HepG2 (cell line): ENCODE data around the gene EMC9. TPM values are rescaled to one million over a fixed set of nuclear protein-coding genes. Genes with fewer than 3 reads are reported as not detected.

Experiments
- CEBPB ChIP-seq: IDR thresholded peaks from 2 replicates; pipeline ENCODE4 v1.6.1; 2011; ENCODE audit warnings: low read depth, low read length, improper control_type of control experiment, borderline replicate concordance
- ELF1 ChIP-seq: sonication (generic); formaldehyde crosslinking; IDR thresholded peaks from 2 replicates; pipeline ENCODE4 v1.4.0; 2020; ENCODE audit warnings: missing genetic modification reagents
- ETV6 ChIP-seq: sonication (generic); formaldehyde crosslinking; conservative IDR thresholded peaks from 2 replicates; pipeline ENCODE4 v1.4.0; 2020; ENCODE audit warnings: missing genetic modification reagents
- HMGA1 ChIP-seq: sonication (generic); formaldehyde crosslinking; conservative IDR thresholded peaks from 2 replicates; pipeline ENCODE4 v1.4.0; 2020; ENCODE audit warnings: missing genetic modification reagents
- HNF4A ChIP-seq: sonication (generic); formaldehyde crosslinking; IDR thresholded peaks from 2 replicates; pipeline ENCODE4 v1.4.0; 2020; ENCODE audit warnings: missing genetic modification reagents
- IRX3 ChIP-seq: sonication (generic); formaldehyde crosslinking; IDR thresholded peaks from 2 replicates; pipeline ENCODE4 v1.8.1; 2023; ENCODE audit warnings: mild to moderate bottlenecking, low read depth, missing genetic modification reagents, borderline replicate concordance
- KDM5A ChIP-seq: fragments of 200-600 bp; sonication (generic); IDR thresholded peaks from 2 replicates; pipeline ENCODE4 v1.7.0; 2018; ENCODE audit warnings: antibody characterized with exemption, mild to moderate bottlenecking, low read length, borderline replicate concordance
- MED13 ChIP-seq: sonication (generic); formaldehyde crosslinking; IDR thresholded peaks from 2 replicates; pipeline ENCODE4 v1.5.0; 2020; ENCODE audit warnings: missing genetic modification reagents
- POLR2AphosphoS2 ChIP-seq: IDR thresholded peaks from 2 replicates; pipeline ENCODE4 v1.6.1; 2011; ENCODE audit warnings: low read depth, low read length, improper control_type of control experiment
- PRDM4 ChIP-seq: sonication (generic); formaldehyde crosslinking; IDR thresholded peaks from 2 replicates; pipeline ENCODE4 v1.9.0; 2021; ENCODE audit warnings: missing genetic modification reagents, borderline replicate concordance
- SAP130 ChIP-seq: IDR thresholded peaks from 2 replicates; pipeline ENCODE4 v1.6.1; 2016; ENCODE audit warnings: low read depth
- SP2 ChIP-seq: sonication (generic); formaldehyde crosslinking; IDR thresholded peaks from 2 replicates; pipeline ENCODE4 v1.5.1; 2020; ENCODE audit warnings: mild to moderate bottlenecking, missing genetic modification reagents
- TCF12 ChIP-seq, 2 experiments: fragments of 450-650 bp in 1 of 2; sonication (generic) in 1 of 2; formaldehyde crosslinking in 1 of 2; IDR thresholded peaks; 2 replicates each; pipeline versions ENCODE4 v1.6.1 to v1.8.0; 2017 to 2022; ENCODE audit warnings: antibody characterized with exemption in 1 of 2, mild to moderate bottlenecking in 1 of 2, missing genetic modification reagents in 1 of 2, moderate library complexity in 1 of 2
- TFE3 ChIP-seq: IDR thresholded peaks from 2 replicates; pipeline ENCODE4 v1.6.1; 2016
- TSC22D2 ChIP-seq: sonication (generic); formaldehyde crosslinking; IDR thresholded peaks from 2 replicates; pipeline ENCODE4 v1.5.1; 2020; ENCODE audit warnings: missing genetic modification reagents, mild to moderate bottlenecking, borderline replicate concordance
- U2AF2 ChIP-seq: fragments of 200-400 bp; formaldehyde crosslinking; IDR thresholded peaks from 2 replicates; pipeline ENCODE4 v1.6.1; 2017; ENCODE audit warnings: low read depth, mild to moderate bottlenecking, low read length
- ZBTB8A ChIP-seq: sonication (generic); formaldehyde crosslinking; IDR thresholded peaks from 2 replicates; pipeline ENCODE4 v1.4.0; 2020; ENCODE audit warnings: mild to moderate bottlenecking, low read depth, missing genetic modification reagents, borderline replicate concordance
- ZNF235 ChIP-seq: sonication (generic); formaldehyde crosslinking; IDR thresholded peaks from 2 replicates; pipeline ENCODE4 v1.8.1; 2023; ENCODE audit warnings: mild to moderate bottlenecking, missing genetic modification reagents, borderline replicate concordance
- ZNF34 ChIP-seq: sonication (generic); formaldehyde crosslinking; IDR thresholded peaks from 2 replicates; pipeline ENCODE4 v1.4.0; 2020; ENCODE audit warnings: mild to moderate bottlenecking, missing genetic modification reagents, borderline replicate concordance
- ZNF414 ChIP-seq: sonication (generic); formaldehyde crosslinking; IDR thresholded peaks from 2 replicates; pipeline ENCODE4 v1.5.0; 2020; ENCODE audit warnings: missing genetic modification reagents
- ZNF543 ChIP-seq: sonication (generic); formaldehyde crosslinking; IDR thresholded peaks from 2 replicates; pipeline ENCODE4 v1.4.0; 2020; ENCODE audit warnings: mild to moderate bottlenecking, missing genetic modification reagents
- ZNF784 ChIP-seq: sonication (generic); formaldehyde crosslinking; IDR thresholded peaks from 2 replicates; pipeline ENCODE4 v1.5.1; 2020; ENCODE audit warnings: missing genetic modification reagents, mild to moderate bottlenecking, borderline replicate concordance
- ZNF883 ChIP-seq: sonication (generic); formaldehyde crosslinking; IDR thresholded peaks from 2 replicates; pipeline ENCODE4 v1.5.1; 2020; ENCODE audit warnings: mild to moderate bottlenecking, missing genetic modification reagents; ENCODE audit errors: not compliant biosample characterization
- ZSCAN21 ChIP-seq: sonication (generic); formaldehyde crosslinking; IDR thresholded peaks from 2 replicates; pipeline ENCODE4 v1.8.0; 2022; ENCODE audit warnings: mild to moderate bottlenecking, missing genetic modification reagents, moderate library complexity, borderline replicate concordance
- polyA plus RNA-seq, 8 experiments: library from polyadenylated mRNA; depleted of rRNA in 3 of 8; stranded (reverse) in 7 of 8; unstranded in 1 of 8; fragments of >200 nt; fragmentation: Illumina TruSeq in 4 of 8; extraction: Trizol in 4 of 8; gene quantifications; 2 replicates each; pipeline versions ENCODE4 v1.2.1 to v1.2.3, GENCODE V29; 2011 to 2016; ENCODE audit warnings: low read depth in 4 of 8, missing spikeins in 1 of 8, mixed read lengths in 1 of 8; ENCODE audit not compliant: insufficient read depth in 1 of 8
- total RNA-seq, 5 experiments: library from RNA; depleted of rRNA; stranded (reverse); fragments of >200 nt; fragmentation: Illumina TruSeq; extraction: Trizol; gene quantifications; 2 replicates each; pipeline ENCODE4 v1.2.3, GENCODE V29; 2016; ENCODE audit warnings: low read depth in 1 of 5

Gene EMC9
- total and polyA plus RNA-seq, 2 of the 13 experiments (the other 11 are each of a cell fraction or from before 2014, with no cell fraction given): 60.5 to 78.7 TPM

- TF ChIP-seq ZNF784 (CRISPR knock-in tag) (peak; percentile 55), ZNF414 (CRISPR knock-in tag) (no peak), CEBPB (peak; percentile 64), ZNF543 (peak; percentile 98), MED13 (CRISPR knock-in tag) (no peak; the same call in 1 of the 2 replicates), IRX3 (peak; percentile 97), ELF1 (CRISPR knock-in tag) (peak; percentile 87), ZNF235 (peak; percentile 97; the same call in 1 of the 2 replicates), TSC22D2 (CRISPR knock-in tag) (peak; percentile 100), POLR2AphosphoS2 (peak; percentile 85), SAP130 (CRISPR knock-in tag) (peak; percentile 100), ZNF883 (CRISPR knock-in tag) (peak; percentile 98), HMGA1 (CRISPR knock-in tag) (no peak), KDM5A (no peak), SP2 (CRISPR knock-in tag) (no peak), HNF4A (CRISPR knock-in tag) (peak; percentile 98), ZNF34 (CRISPR knock-in tag) (peak; percentile 100), U2AF2 (peak; percentile 92), ETV6 (peak; percentile 94), ZSCAN21 (CRISPR knock-in tag) (no peak), PRDM4 (peak; percentile 94; the same call in 1 of the 2 replicates), ZBTB8A (CRISPR knock-in tag) (peak; percentile 99), TCF12 (IDR thresholded peaks at IDR 0.05) (no peak), TCF12 (CRISPR knock-in tag; IDR thresholded peaks at IDR 0.05) (peak; percentile 96; the same call in 1 of the 2 replicates), TFE3 (CRISPR knock-in tag) (peak; percentile 99)
Observed at GRCh38 chr14:24095271-24096068, 45.9 kb downstream of the EMC9 start (continued).
